B cell (primary cell): ENCODE results near the gene NDUFAF7.

ENCODE experiments used
- CTCF ChIP-seq: fragments of 200-600 bp; IDR thresholded peaks from one replicate; pipeline ENCODE4 v1.8.0; 2022; ENCODE audit warnings: antibody characterized with exemption, mild to moderate bottlenecking
- EZH2 ChIP-seq: IDR thresholded peaks from 2 replicates; pipeline ENCODE4 v1.6.1; 2012; ENCODE audit warnings: borderline replicate concordance, low read depth, mild to moderate bottlenecking, moderate library complexity, low read length; ENCODE audit not compliant: insufficient read depth, poor library complexity, severe bottlenecking

DNA sequence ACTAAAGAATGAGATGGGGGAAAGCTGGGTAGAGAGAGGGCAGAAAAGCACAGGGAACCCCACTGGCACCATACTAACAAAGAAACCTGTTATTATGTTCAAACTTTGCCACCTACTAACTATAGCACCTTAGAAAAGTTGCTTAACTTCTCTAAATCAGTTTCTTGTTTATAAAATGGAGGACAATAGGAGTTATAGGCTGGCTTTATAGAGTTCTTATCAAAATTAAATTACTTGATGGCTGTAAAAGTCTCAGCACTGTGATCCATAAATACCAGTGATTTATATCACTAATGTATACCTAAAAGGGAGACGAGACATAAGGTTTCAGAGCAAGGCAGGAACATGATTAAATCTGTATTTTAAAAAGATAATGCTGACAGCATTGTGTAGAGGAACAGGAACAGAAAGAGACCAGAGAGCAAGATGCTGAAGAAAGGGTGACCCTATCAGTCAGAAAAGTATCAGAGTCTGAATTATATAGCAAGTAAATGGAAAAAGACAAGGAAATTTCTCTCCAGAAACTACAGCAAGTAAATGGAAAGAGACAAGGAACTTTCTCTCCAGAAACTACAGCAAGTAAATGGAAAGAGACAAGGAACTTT is 64.1 kb downstream of the NDUFAF7 start:
- TF ChIP-seq CTCF (no peak), EZH2 (no peak)
